Measurements from ENCODE around the gene FBXW11. TPM values are rescaled to one million over a fixed set of nuclear protein-coding genes. Genes with fewer than 3 reads are reported as not detected.

FBXW11 gene
- polyA plus RNA-seq, 2 of the 4 experiments (the other 2 are of a cell fraction): 39.3 to 80.2 TPM

GRCh38 chr5:171926311-171926710 is 80.1 kb downstream of the FBXW11 start (continued):
- TF ChIP-seq, protein P1, sequence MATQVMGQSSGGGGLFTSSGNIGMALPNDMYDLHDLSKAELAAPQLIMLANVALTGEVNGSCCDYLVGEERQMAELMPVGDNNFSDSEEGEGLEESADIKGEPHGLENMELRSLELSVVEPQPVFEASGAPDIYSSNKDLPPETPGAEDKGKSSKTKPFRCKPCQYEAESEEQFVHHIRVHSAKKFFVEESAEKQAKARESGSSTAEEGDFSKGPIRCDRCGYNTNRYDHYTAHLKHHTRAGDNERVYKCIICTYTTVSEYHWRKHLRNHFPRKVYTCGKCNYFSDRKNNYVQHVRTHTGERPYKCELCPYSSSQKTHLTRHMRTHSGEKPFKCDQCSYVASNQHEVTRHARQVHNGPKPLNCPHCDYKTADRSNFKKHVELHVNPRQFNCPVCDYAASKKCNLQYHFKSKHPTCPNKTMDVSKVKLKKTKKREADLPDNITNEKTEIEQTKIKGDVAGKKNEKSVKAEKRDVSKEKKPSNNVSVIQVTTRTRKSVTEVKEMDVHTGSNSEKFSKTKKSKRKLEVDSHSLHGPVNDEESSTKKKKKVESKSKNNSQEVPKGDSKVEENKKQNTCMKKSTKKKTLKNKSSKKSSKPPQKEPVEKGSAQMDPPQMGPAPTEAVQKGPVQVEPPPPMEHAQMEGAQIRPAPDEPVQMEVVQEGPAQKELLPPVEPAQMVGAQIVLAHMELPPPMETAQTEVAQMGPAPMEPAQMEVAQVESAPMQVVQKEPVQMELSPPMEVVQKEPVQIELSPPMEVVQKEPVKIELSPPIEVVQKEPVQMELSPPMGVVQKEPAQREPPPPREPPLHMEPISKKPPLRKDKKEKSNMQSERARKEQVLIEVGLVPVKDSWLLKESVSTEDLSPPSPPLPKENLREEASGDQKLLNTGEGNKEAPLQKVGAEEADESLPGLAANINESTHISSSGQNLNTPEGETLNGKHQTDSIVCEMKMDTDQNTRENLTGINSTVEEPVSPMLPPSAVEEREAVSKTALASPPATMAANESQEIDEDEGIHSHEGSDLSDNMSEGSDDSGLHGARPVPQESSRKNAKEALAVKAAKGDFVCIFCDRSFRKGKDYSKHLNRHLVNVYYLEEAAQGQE (IDR thresholded peaks at IDR 0.05): no peak
- TF ChIP-seq MAZ (IDR thresholded peaks at IDR 0.05; ENCODE audit: borderline replicate concordance, low read depth, low read length) (no peak), MAFK (IDR thresholded peaks at IDR 0.05; ENCODE audit: partially characterized antibody) (no peak), TFCP2L1 (CRISPR knock-in tag; IDR thresholded peaks at IDR 0.05) (no peak), RAD21 (conservative IDR thresholded peaks at IDR 0.05 in 1 of 2, IDR thresholded peaks at IDR 0.05 in 1 of 2) (no peak), PBX3 (IDR thresholded peaks at IDR 0.05) (no peak), POLR2A (IDR thresholded peaks at IDR 0.05; ENCODE audit: low read length) (no peak), RARB (CRISPR knock-in tag; IDR thresholded peaks at IDR 0.05) (no peak)

DNA sequence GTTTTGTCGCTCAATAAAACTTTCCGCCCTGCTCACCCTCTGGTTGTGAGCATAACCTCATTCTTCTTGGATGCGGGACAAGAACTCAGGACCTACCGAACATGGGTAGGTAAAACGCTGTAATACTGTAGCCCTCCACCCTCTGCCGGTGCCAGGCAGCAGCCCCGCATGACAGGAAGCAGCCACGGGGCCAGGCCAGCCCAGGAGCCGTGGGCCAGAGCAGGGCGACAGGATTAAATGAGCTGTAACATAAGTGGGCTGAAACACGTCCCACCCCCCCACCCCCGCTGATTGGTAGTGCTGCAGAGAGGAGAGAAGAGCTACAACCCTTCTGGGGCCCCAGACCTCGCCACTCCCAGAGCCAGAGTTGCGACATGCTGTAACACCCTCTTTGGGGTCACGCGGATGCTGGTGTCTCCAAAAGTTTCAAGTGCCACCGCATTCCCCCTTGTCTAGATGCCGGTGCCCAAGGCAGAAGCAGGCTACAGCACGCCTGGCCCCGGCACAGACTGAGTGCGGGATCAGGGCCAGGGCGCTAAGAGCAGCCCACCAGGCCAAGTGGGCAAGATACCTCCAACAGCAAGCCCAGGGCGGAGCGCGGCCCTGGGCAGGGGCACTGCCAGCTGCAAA is 81.8 kb downstream of the FBXW11 start:
- POLR2A ChIA-PET: no interaction called here

More for the DNA sequence above, 81.8 kb downstream of the FBXW11 start:
- TF ChIP-seq, protein P1 (IDR thresholded peaks at IDR 0.05): no peak
- no peak for TF ChIP-seq RARB (CRISPR knock-in tag; IDR thresholded peaks at IDR 0.05)
- TF ChIP-seq TP53 (CRISPR knock-in tag; IDR thresholded peaks at IDR 0.05): no peak
- no peak for TF ChIP-seq MYC (IDR thresholded peaks at IDR 0.05; ENCODE audit: borderline replicate concordance, low read length)
- no peak for TF ChIP-seq RAD21 (conservative IDR thresholded peaks at IDR 0.05 in 1 of 2, IDR thresholded peaks at IDR 0.05 in 1 of 2)
- no peak for TF ChIP-seq E2F6 (IDR thresholded peaks at IDR 0.05; ENCODE audit: borderline replicate concordance, low read depth)
- no peak for TF ChIP-seq POLR2A (IDR thresholded peaks at IDR 0.05; ENCODE audit: low read length)
- TF ChIP-seq, protein P2, sequence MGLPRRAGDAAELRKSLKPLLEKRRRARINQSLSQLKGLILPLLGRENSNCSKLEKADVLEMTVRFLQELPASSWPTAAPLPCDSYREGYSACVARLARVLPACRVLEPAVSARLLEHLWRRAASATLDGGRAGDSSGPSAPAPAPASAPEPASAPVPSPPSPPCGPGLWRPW (IDR thresholded peaks at IDR 0.05): no peak
- TF ChIP-seq JUNB (IDR thresholded peaks at IDR 0.05): no peak
- TF ChIP-seq, protein P3, sequence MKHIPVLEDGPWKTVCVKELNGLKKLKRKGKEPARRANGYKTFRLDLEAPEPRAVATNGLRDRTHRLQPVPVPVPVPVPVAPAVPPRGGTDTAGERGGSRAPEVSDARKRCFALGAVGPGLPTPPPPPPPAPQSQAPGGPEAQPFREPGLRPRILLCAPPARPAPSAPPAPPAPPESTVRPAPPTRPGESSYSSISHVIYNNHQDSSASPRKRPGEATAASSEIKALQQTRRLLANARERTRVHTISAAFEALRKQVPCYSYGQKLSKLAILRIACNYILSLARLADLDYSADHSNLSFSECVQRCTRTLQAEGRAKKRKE (CRISPR knock-in tag; IDR thresholded peaks at IDR 0.05; ENCODE audit: low read depth): no peak
- TF ChIP-seq CTCF (IDR thresholded peaks at IDR 0.05): no peak
- no peak for TF ChIP-seq NFE2L2 (conservative IDR thresholded peaks at IDR 0.05; ENCODE audit: low read length)
- TF ChIP-seq POLR2AphosphoS2 (conservative IDR thresholded peaks at IDR 0.05; ENCODE audit: low read length): no peak
- TF ChIP-seq BHLHE40 (IDR thresholded peaks at IDR 0.05; ENCODE audit: low read depth, low read length): no peak
- TF ChIP-seq BCL3 (IDR thresholded peaks at IDR 0.05): no peak
- TF ChIP-seq HEYL (CRISPR knock-in tag; IDR thresholded peaks at IDR 0.05): no peak
- TF ChIP-seq, protein P4, sequence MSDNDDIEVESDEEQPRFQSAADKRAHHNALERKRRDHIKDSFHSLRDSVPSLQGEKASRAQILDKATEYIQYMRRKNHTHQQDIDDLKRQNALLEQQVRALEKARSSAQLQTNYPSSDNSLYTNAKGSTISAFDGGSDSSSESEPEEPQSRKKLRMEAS (IDR thresholded peaks at IDR 0.05): no peak
- no peak for TF ChIP-seq PBX3 (IDR thresholded peaks at IDR 0.05)
- CTCF ChIA-PET: interaction anchor here (1.4 to 1.9 kb wide), 2 partner anchors 13 to 505 kb away, joined by 3 to 7 read pairs; partner anchors contain the start of gene FGF18
- FAIRE-seq: no peak
- Histone ChIP-seq H3K27ac (no peak overlapping the region), H3K4me3 (no peak overlapping the region), H3K4me2 (no peak overlapping the region), H3K4me1 (no peaks in the 10 kb centered on the region), H3K9me3 (no peaks in the 10 kb centered on the region)
- ATAC-seq: no peak
- no peak for DNase-seq (ENCODE audit: low read depth in 1 of 2, low spot score in 1 of 2)
- 98% methylated on average over 23 of the region's 25 CpGs for WGBS (ENCODE audit: missing lambda C conversion rate)
